Mammary epithelial cell (primary cell): ENCODE data around the gene ARMH4.

Source experiments
- EZH2 ChIP-seq: IDR thresholded peaks from 2 replicates; pipeline ENCODE4 v1.6.1; 2012; ENCODE audit warnings: low read length, inconsistent platforms, borderline replicate concordance
- TF ChIP-seq, protein P1 (sequence below), 2 donors: IDR thresholded peaks in 1 of 2; conservative IDR thresholded peaks in 1 of 2; 2 replicates each; pipeline ENCODE4 v1.5.1; 2011 to 2012; ENCODE audit warnings: inconsistent platforms in 2 of 2, low read length in 2 of 2, mild to moderate bottlenecking in 2 of 2, control low read depth in 1 of 2, low read depth in 1 of 2; ENCODE audit not compliant: insufficient read depth in 1 of 2; ENCODE audit errors: extremely low read depth in 1 of 2

DNA sequence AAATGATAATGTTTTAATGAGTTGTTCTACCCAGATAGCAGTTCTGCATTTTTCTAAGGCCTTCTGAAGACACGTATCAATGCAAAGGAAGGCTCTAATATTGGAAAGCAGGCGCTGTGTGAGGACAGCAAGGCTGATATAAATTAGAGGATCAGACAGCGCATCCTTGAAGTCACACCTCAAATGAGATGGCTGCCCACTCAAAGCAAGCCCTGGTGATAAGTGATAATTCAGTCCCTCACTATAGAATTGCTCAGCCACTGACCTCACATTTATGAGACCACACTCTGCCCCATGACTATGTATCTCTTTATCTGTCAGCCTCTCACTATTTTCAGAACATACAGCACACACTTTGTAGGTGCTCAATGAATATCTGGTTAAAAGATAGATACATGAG, 62.4 kb downstream of the ARMH4 start:
- TF ChIP-seq, protein P1, sequence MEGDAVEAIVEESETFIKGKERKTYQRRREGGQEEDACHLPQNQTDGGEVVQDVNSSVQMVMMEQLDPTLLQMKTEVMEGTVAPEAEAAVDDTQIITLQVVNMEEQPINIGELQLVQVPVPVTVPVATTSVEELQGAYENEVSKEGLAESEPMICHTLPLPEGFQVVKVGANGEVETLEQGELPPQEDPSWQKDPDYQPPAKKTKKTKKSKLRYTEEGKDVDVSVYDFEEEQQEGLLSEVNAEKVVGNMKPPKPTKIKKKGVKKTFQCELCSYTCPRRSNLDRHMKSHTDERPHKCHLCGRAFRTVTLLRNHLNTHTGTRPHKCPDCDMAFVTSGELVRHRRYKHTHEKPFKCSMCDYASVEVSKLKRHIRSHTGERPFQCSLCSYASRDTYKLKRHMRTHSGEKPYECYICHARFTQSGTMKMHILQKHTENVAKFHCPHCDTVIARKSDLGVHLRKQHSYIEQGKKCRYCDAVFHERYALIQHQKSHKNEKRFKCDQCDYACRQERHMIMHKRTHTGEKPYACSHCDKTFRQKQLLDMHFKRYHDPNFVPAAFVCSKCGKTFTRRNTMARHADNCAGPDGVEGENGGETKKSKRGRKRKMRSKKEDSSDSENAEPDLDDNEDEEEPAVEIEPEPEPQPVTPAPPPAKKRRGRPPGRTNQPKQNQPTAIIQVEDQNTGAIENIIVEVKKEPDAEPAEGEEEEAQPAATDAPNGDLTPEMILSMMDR (conservative IDR thresholded peaks at IDR 0.05 in 1 of 2, IDR thresholded peaks at IDR 0.05 in 1 of 2; ENCODE audit: extremely low read depth in 1 of 2, insufficient read depth in 1 of 2, low read depth in 1 of 2, low read length in 2 of 2): no peak
- no peak for TF ChIP-seq EZH2
